Liver (tissue), 3 donors: ENCODE results near the gene MICAL2.
"Not testable (repeated sequence)": the region's sequence is repeated elsewhere in the genome, so short reads cannot be mapped to it uniquely, and the experiment has no call there.

Source experiments
- EGR1 ChIP-seq, 2 donors: IDR thresholded peaks; 2 replicates each; pipeline ENCODE4 v1.6.1; 2016 to 2018; ENCODE audit warnings: antibody characterized with exemption in 2 of 2, low read depth in 2 of 2
- FOXA1 ChIP-seq: IDR thresholded peaks from 2 replicates; pipeline ENCODE4 v1.6.1; 2016; ENCODE audit warnings: antibody characterized with exemption
- GABPA ChIP-seq, 2 donors: IDR thresholded peaks in 1 of 2; conservative IDR thresholded peaks in 1 of 2; 2 replicates each; pipeline ENCODE4 v1.6.1; 2016; ENCODE audit warnings: antibody characterized with exemption in 2 of 2, mild to moderate bottlenecking in 1 of 2, moderate library complexity in 1 of 2
- HNF4G ChIP-seq: IDR thresholded peaks from 2 replicates; pipeline ENCODE4 v1.6.1; 2016; ENCODE audit warnings: antibody characterized with exemption
- RAD21 ChIP-seq, 2 donors: IDR thresholded peaks; 2 replicates each; pipeline ENCODE4 v1.6.1; 2016; ENCODE audit warnings: antibody characterized with exemption in 2 of 2, mild to moderate bottlenecking in 2 of 2
- RXRA ChIP-seq, 2 donors: IDR thresholded peaks; 2 replicates each; pipeline ENCODE4 v1.6.1; 2017 to 2018; ENCODE audit warnings: antibody characterized with exemption in 2 of 2, mild to moderate bottlenecking in 1 of 2
- SP1 ChIP-seq: IDR thresholded peaks from 2 replicates; pipeline ENCODE4 v1.6.1; 2018; ENCODE audit warnings: antibody characterized with exemption, mild to moderate bottlenecking
- TAF1 ChIP-seq: conservative IDR thresholded peaks from 2 replicates; pipeline ENCODE4 v1.6.1; 2016; ENCODE audit warnings: antibody characterized with exemption, mild to moderate bottlenecking
- YY1 ChIP-seq: IDR thresholded peaks from 2 replicates; pipeline ENCODE4 v1.6.1; 2016; ENCODE audit warnings: antibody characterized with exemption, mild to moderate bottlenecking
- TF ChIP-seq, protein P1 (sequence below): fragments of 150-350 bp; IDR thresholded peaks from 2 replicates; pipeline ENCODE4 v1.5.1; 2017; ENCODE audit warnings: improper control_type of control experiment, low read depth, low read length; ENCODE audit not compliant: missing input control
- TF ChIP-seq, protein P2 (sequence below): IDR thresholded peaks from 2 replicates; pipeline ENCODE4 v1.6.1; 2016; ENCODE audit warnings: antibody characterized with exemption, mild to moderate bottlenecking
- TF ChIP-seq, protein P3 (sequence below): IDR thresholded peaks from 2 replicates; pipeline ENCODE4 v1.6.1; 2016; ENCODE audit warnings: antibody characterized with exemption
- donor health status: healthy.
- donor health status: healthy.

DNA sequence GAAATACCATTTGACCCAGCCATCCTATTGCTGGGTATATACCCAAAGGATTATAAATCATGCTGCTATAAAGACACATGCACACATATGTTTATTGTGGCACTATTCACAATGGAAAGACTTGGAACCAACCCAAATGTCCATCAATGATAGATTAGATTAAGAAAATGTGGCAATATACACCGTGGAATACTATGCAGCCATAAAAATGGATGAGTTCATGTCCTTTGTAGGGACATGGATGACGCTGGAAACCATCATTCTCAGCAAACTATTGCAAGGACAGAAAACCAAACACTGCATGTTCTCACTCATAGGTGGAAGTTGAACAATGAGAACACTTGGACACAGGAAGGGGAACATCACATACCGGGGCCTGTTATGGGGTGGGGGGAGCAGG lies 36.3 kb downstream of the MICAL2 start:
- TF ChIP-seq, protein P1, sequence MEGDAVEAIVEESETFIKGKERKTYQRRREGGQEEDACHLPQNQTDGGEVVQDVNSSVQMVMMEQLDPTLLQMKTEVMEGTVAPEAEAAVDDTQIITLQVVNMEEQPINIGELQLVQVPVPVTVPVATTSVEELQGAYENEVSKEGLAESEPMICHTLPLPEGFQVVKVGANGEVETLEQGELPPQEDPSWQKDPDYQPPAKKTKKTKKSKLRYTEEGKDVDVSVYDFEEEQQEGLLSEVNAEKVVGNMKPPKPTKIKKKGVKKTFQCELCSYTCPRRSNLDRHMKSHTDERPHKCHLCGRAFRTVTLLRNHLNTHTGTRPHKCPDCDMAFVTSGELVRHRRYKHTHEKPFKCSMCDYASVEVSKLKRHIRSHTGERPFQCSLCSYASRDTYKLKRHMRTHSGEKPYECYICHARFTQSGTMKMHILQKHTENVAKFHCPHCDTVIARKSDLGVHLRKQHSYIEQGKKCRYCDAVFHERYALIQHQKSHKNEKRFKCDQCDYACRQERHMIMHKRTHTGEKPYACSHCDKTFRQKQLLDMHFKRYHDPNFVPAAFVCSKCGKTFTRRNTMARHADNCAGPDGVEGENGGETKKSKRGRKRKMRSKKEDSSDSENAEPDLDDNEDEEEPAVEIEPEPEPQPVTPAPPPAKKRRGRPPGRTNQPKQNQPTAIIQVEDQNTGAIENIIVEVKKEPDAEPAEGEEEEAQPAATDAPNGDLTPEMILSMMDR, result not testable (repeated sequence)
- not testable (repeated sequence) for TF ChIP-seq RAD21 (IDR thresholded peaks at IDR 0.05); YY1; GABPA (IDR thresholded peaks at IDR 0.05 in 1 of 2, conservative IDR thresholded peaks at IDR 0.05 in 1 of 2); SP1; FOXA1; EGR1 (IDR thresholded peaks at IDR 0.05; ENCODE audit: low read depth in 2 of 2); HNF4G; TAF1; RXRA (IDR thresholded peaks at IDR 0.05)
- TF ChIP-seq, protein P2, sequence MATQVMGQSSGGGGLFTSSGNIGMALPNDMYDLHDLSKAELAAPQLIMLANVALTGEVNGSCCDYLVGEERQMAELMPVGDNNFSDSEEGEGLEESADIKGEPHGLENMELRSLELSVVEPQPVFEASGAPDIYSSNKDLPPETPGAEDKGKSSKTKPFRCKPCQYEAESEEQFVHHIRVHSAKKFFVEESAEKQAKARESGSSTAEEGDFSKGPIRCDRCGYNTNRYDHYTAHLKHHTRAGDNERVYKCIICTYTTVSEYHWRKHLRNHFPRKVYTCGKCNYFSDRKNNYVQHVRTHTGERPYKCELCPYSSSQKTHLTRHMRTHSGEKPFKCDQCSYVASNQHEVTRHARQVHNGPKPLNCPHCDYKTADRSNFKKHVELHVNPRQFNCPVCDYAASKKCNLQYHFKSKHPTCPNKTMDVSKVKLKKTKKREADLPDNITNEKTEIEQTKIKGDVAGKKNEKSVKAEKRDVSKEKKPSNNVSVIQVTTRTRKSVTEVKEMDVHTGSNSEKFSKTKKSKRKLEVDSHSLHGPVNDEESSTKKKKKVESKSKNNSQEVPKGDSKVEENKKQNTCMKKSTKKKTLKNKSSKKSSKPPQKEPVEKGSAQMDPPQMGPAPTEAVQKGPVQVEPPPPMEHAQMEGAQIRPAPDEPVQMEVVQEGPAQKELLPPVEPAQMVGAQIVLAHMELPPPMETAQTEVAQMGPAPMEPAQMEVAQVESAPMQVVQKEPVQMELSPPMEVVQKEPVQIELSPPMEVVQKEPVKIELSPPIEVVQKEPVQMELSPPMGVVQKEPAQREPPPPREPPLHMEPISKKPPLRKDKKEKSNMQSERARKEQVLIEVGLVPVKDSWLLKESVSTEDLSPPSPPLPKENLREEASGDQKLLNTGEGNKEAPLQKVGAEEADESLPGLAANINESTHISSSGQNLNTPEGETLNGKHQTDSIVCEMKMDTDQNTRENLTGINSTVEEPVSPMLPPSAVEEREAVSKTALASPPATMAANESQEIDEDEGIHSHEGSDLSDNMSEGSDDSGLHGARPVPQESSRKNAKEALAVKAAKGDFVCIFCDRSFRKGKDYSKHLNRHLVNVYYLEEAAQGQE, result not testable (repeated sequence)
- TF ChIP-seq, protein P3, sequence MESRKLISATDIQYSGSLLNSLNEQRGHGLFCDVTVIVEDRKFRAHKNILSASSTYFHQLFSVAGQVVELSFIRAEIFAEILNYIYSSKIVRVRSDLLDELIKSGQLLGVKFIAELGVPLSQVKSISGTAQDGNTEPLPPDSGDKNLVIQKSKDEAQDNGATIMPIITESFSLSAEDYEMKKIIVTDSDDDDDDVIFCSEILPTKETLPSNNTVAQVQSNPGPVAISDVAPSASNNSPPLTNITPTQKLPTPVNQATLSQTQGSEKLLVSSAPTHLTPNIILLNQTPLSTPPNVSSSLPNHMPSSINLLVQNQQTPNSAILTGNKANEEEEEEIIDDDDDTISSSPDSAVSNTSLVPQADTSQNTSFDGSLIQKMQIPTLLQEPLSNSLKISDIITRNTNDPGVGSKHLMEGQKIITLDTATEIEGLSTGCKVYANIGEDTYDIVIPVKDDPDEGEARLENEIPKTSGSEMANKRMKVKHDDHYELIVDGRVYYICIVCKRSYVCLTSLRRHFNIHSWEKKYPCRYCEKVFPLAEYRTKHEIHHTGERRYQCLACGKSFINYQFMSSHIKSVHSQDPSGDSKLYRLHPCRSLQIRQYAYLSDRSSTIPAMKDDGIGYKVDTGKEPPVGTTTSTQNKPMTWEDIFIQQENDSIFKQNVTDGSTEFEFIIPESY, result not testable (repeated sequence)
